Right cardiac atrium (tissue), 5 donors: ENCODE results near the gene PSMB7. TPM values are rescaled to one million over a fixed set of nuclear protein-coding genes. Genes with fewer than 3 reads are reported as not detected.

Experiments
- ATAC-seq, 2 donors: fragments of 200-7000 bp; cut with Tn5 transposase; one replicate each; pipeline versions ENCODE4 v1.8.0 to v1.9.1; 2020; ENCODE audit warnings: moderate library complexity in 2 of 2, mild to moderate bottlenecking in 1 of 2
- DNase-seq, 3 donors: peaks; one replicate each; pipeline ENCODE4 v3.0.0-alpha.2; 2020
- H3K27ac ChIP-seq: one replicate; pipeline ENCODE4 v1.5.1; 2013; ENCODE audit warnings: mild to moderate bottlenecking, low read length, control low read depth, moderate library complexity
- H3K27me3 ChIP-seq: one replicate; pipeline ENCODE4 v1.6.1; 2013; ENCODE audit not compliant: control insufficient read depth, insufficient read depth
- H3K4me1 ChIP-seq: one replicate; pipeline ENCODE4 v1.6.1; 2013; ENCODE audit warnings: low read length; ENCODE audit not compliant: control insufficient read depth, insufficient read depth
- H3K4me3 ChIP-seq: one replicate; pipeline ENCODE4 v1.5.1; 2013; ENCODE audit warnings: low read length, control low read depth
- H3K9me3 ChIP-seq: one replicate; pipeline ENCODE4 v1.6.1; 2013; ENCODE audit warnings: low read length; ENCODE audit not compliant: control insufficient read depth
- WGBS: extraction: QIAGEN DNeasy Blood & Tissue Kit; methylation state at CpG from one replicate; pipeline ENCODE4 v1.1.7; 2013; 5-methylcytosine and 5-hydroxymethylcytosine counted together
- intact Hi-C, 4 donors: fragments of 100-400 bp; cut with DNase I; formaldehyde crosslinking; loops; one replicate each; pipeline versions ENCODE4 v1.11.0 to v1.14.0; 2022 to 2023
- polyA plus RNA-seq: library from polyadenylated mRNA; stranded (reverse); fragments of 200-250 nt; gene quantifications from one replicate; pipeline ENCODE4 v1.2.3, GENCODE V29; 2013
- total RNA-seq, 4 donors: library from RNA; stranded (reverse); fragmentation: NEBNext Ultra II Directional; extraction: Animal tissue kit (Norgen Biotek cat#: 25700); gene quantifications; one replicate each; pipeline ENCODE4 v1.2.1, GENCODE V29; 2021
- donor health status: healthy with polysubstance abuse.
- donor health status: DM: no; HTN: yes; CAD: no.
- donor health status: DM: no; HTN: no; CAD: no.
- donor health status: DM: no; HTN: yes; CAD: no; lungs with severe emphysema.
- donor health status: DM: yes; HTN: yes; CAD: no.

The PSMB7 gene
- total and polyA plus RNA-seq, 5 donors: 130 to 203 (median 138) TPM

- no peak for DNase-seq
- intact Hi-C loops: no loop called here
- no peak for ATAC-seq
- WGBS: 67% methylated on average over 3 of the region's 3 CpGs
- Histone ChIP-seq H3K4me1 (peaks cover 4% of the 10 kb centered on the region), H3K4me3 (no peak overlapping the region), H3K27me3 (no peaks in the 10 kb centered on the region), H3K27ac (no peak overlapping the region), H3K9me3 (no peaks in the 10 kb centered on the region)
Observed at GRCh38 chr9:124410321-124410913, 4.8 kb downstream of the PSMB7 start.

GRCh38 chr9:124409410-124409809 is 5.8 kb downstream of the PSMB7 start:
- no peak overlapping the region for H3K27ac ChIP-seq
- intact Hi-C loops: no loop called here
- 96% methylated on average over 3 of the region's 3 CpGs for WGBS
- H3K9me3 ChIP-seq: no peaks in the 10 kb centered on the region
- no peak for DNase-seq
- no peak overlapping the region for H3K4me3 ChIP-seq
- no peak for ATAC-seq
- peaks cover 1% of the 10 kb centered on the region for H3K4me1 ChIP-seq
- no peaks in the 10 kb centered on the region for H3K27me3 ChIP-seq

GRCh38 chr9:124403246-124403645 is 12.0 kb downstream of the PSMB7 start:
- H3K9me3 ChIP-seq: no peaks in the 10 kb centered on the region
- H3K4me3 ChIP-seq: no peak overlapping the region
- H3K27me3 ChIP-seq: no peaks in the 10 kb centered on the region
- ATAC-seq (no peak), DNase-seq (no peak)
- intact Hi-C loops: no loop called here
- peaks cover 7% of the 10 kb centered on the region for H3K4me1 ChIP-seq
- no peak overlapping the region for H3K27ac ChIP-seq
- WGBS: 94% methylated on average over 4 of the region's 4 CpGs

GRCh38 chr9:124399968-124400940 is 15.0 kb downstream of the PSMB7 start:
- Histone ChIP-seq H3K27me3 (no peaks in the 10 kb centered on the region), H3K4me1 (peaks cover 6% of the 10 kb centered on the region), H3K4me3 (no peak overlapping the region), H3K9me3 (no peaks in the 10 kb centered on the region), H3K27ac (no peak overlapping the region)
- ATAC-seq (peak in 1 of 2 donors; percentile 44), DNase-seq (no peak)
- 43% methylated on average over 15 of the region's 15 CpGs for WGBS
- intact Hi-C loops: no loop called here

- DNase-seq: peak; percentile 67 to 80 (median 70)
- no peak overlapping the region for H3K27ac ChIP-seq
Observed at GRCh38 chr9:124399323-124399967, 15.8 kb downstream of the PSMB7 start.

GRCh38 chr9:124398191-124398935 is 16.9 kb downstream of the PSMB7 start:
- WGBS: 81% methylated on average over 8 of the region's 8 CpGs
- intact Hi-C loops: no loop called here
- DNase-seq (no peak), ATAC-seq (no peak)
- no peak overlapping the region for H3K4me3 ChIP-seq
- no peaks in the 10 kb centered on the region for H3K9me3 ChIP-seq
- H3K4me1 ChIP-seq: peaks cover 6% of the 10 kb centered on the region
- H3K27ac ChIP-seq: no peak overlapping the region
- H3K27me3 ChIP-seq: no peaks in the 10 kb centered on the region

More at GRCh38 chr9:124399323-124399967, 15.8 kb downstream of the PSMB7 start:
- Histone ChIP-seq H3K4me3 (no peak overlapping the region), H3K4me1 (peaks cover 6% of the 10 kb centered on the region), H3K27me3 (no peaks in the 10 kb centered on the region), H3K9me3 (no peaks in the 10 kb centered on the region)
- WGBS: 46% methylated on average over 12 of the region's 12 CpGs
- intact Hi-C loops: no loop called here
- peak; percentile 83 to 88 for ATAC-seq

- intact Hi-C loops: no loop called here
- Histone ChIP-seq H3K4me1 (peaks cover 15% of the 10 kb centered on the region), H3K9me3 (no peaks in the 10 kb centered on the region), H3K4me3 (no peak overlapping the region), H3K27me3 (no peaks in the 10 kb centered on the region), H3K27ac (no peak overlapping the region)
- 87% methylated on average over 4 of the region's 4 CpGs for WGBS
- no peak for DNase-seq
- ATAC-seq: no peak
Observed at GRCh38 chr9:124395826-124396225, 19.4 kb downstream of the PSMB7 start.

GRCh38 chr9:124394596-124394995 is 20.6 kb downstream of the PSMB7 start:
- H3K4me3 ChIP-seq: no peak overlapping the region
- no peak overlapping the region for H3K27ac ChIP-seq
- peaks cover 12% of the 10 kb centered on the region for H3K4me1 ChIP-seq
- H3K27me3 ChIP-seq: no peaks in the 10 kb centered on the region
- H3K9me3 ChIP-seq: no peaks in the 10 kb centered on the region
- DNase-seq (no peak), ATAC-seq (no peak)
- intact Hi-C loops: no loop called here
- 79% methylated on average over 3 of the region's 3 CpGs for WGBS

GRCh38 chr9:124394167-124394566 is 21.1 kb downstream of the PSMB7 start:
- DNase-seq (no peak), ATAC-seq (no peak)
- 79% methylated on average over 2 of the region's 2 CpGs for WGBS
- intact Hi-C loops: no loop called here
- Histone ChIP-seq H3K9me3 (no peaks in the 10 kb centered on the region), H3K4me3 (no peak overlapping the region), H3K27ac (no peak overlapping the region), H3K4me1 (peaks cover 11% of the 10 kb centered on the region), H3K27me3 (no peaks in the 10 kb centered on the region)

GRCh38 chr9:124392871-124393460 is 22.3 kb downstream of the PSMB7 start:
- no peaks in the 10 kb centered on the region for H3K27me3 ChIP-seq
- no peak overlapping the region for H3K4me3 ChIP-seq
- H3K27ac ChIP-seq: no peak overlapping the region
- 69% methylated on average over 9 of the region's 9 CpGs for WGBS
- DNase-seq (no peak), ATAC-seq (no peak)
- H3K4me1 ChIP-seq: peaks cover 11% of the 10 kb centered on the region
- H3K9me3 ChIP-seq: no peaks in the 10 kb centered on the region
- intact Hi-C loops: no loop called here
